HG03378 (cell line): Measurements from ENCODE around the gene SMC5.

Experiments
- ATAC-seq: cut with Tn5 transposase; IDR thresholded peaks from one replicate; pipeline ENCODE4 v1.9.1; 2021; ENCODE audit warnings: mild to moderate bottlenecking, moderate library complexity; ENCODE audit not compliant: unreplicated experiment

Gene SMC5

DNA sequence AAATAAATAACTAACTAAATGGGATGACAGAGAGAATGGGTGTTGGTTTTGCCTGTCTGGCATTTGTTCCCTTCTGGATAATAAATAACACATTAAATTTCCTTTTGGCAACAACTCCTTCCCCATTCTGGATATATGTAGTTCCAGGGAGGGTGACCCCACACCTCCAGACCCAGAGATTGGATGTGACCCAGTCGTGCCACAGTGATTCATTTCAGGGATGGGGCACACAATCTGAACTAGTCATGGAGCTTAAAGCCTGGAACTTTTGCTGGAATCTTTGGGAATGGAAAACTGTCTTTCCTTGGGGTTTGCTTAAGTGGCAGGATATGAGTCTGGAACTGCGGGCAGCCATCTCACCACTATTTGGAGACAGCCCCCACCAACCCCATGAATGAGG is 144.4 kb downstream of the SMC5 start:
- ATAC-seq, result no peak

DNA sequence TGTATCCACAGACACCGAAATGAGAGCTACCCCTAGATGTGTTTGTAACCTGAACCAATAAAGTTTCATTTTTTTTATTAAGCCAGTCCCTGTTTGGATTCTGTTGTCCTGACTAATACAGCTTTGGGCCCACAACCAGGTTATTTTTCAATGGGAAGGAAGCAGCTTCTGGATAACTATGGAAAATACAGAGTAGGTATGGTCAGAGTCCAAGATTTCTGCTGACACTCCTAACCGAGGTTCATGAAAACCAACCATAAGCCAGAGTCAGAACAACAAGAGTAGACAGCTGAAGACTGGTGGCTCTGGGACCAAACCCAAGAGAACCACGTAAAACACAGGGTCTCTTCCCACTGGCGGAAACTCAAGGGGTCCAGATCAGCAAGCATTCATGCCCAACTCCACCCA is 144.8 kb downstream of the SMC5 start:
- no peak for ATAC-seq

DNA sequence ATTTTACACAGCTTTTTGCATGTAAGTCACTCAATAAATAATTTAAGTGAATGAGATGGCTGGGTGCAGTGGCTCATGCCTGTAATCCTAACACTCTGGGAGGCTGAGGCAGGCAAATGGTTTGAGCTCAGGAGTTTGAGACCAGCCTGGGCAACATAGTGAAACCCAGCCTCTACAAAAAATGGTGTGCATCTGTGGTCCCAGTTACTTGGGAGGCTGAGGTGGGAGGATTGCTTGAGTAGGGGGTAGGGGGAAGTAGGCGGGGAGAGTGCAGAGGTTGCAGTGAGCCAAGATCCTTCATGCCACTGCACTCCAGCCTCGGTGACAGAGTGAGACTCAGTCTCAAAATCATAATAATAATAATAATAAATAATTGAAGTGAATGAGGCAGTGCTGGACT is 145.5 kb downstream of the SMC5 start:
- ATAC-seq, result no peak
